SKM-1 treated with dmso at 0.1 percent for 144 hours (cell line): ENCODE measurements around the gene JMJD4.
"Not testable (repeated sequence)": the region's sequence is repeated elsewhere in the genome, so short reads cannot be mapped to it uniquely, and the experiment has no call there.

Source experiments
- DNase-seq: peaks from one replicate; lab custom pipeline; 2025; ENCODE audit not compliant: unreplicated experiment; lab: John Stamatoyannopoulos, UW

The JMJD4 gene

GRCh38 chr1:227701631-227702030 lies 33.5 kb downstream of the JMJD4 start:
- not testable (repeated sequence) for DNase-seq

GRCh38 chr1:227697321-227697864 lies 37.7 kb downstream of the JMJD4 start:
- no peak for DNase-seq

- DNase-seq: no peak
Measured at GRCh38 chr1:227685807-227686206, 49.3 kb downstream of the JMJD4 start.
